Panc1 (cell line): Measurements from ENCODE around the gene NXPH4. TPM values are rescaled to one million over a fixed set of nuclear protein-coding genes. Genes with fewer than 3 reads are reported as not detected.
A peak's percentile ranks its signal among the peaks of the same experiment; 100 is the strongest.

Source experiments
- ATAC-seq: fragments of 200-7000 bp; cut with Tn5 transposase; 2 replicates; pipeline ENCODE4 v1.9.1; 2020; ENCODE audit warnings: mild to moderate bottlenecking, moderate library complexity
- BruUV-seq: library from RNA; stranded (reverse); fragments of 400-500 nt; replicated peaks from 2 replicates; lab custom pipeline; 2021; lab: Mats Ljungman, UMichigan
- CTCF ChIA-PET: fragments of 300-600 bp; sonication (Branson Sonifier 250); formaldehyde crosslinking; loops from one replicate; lab custom pipeline; 2022; ENCODE audit warnings: antibody characterized with exemption; lab: Charles Lee
- POLR2A ChIA-PET: fragments of 300-600 bp; sonication (Branson Sonifier 250); formaldehyde crosslinking; loops from one replicate; lab custom pipeline; 2022; ENCODE audit warnings: antibody characterized with exemption; lab: Charles Lee
- DNase-seq: peaks from one replicate; pipeline ENCODE4 v3.0.0-alpha.2; 2010; ENCODE audit warnings: low read depth, low spot score
- H3K27ac ChIP-seq: 2 replicates; pipeline ENCODE4 v1.5.1; 2011; ENCODE audit warnings: mild to moderate bottlenecking, low read length, inconsistent platforms
- H3K27me3 ChIP-seq: fragments of 200-500 bp; sonication (Bioruptor generic); 2 replicates; pipeline ENCODE4 v1.6.0; 2014; ENCODE audit warnings: low read length, inconsistent platforms; ENCODE audit not compliant: control insufficient read depth, insufficient read depth
- H3K36me3 ChIP-seq: fragments of 200-500 bp; sonication (Bioruptor generic); 2 replicates; pipeline ENCODE4 v1.5.1; 2014; ENCODE audit warnings: inconsistent platforms, mild to moderate bottlenecking, low read length, moderate library complexity; ENCODE audit not compliant: control insufficient read depth, insufficient read depth
- H3K4me1 ChIP-seq: 2 replicates; pipeline ENCODE4 v1.5.1; 2011; ENCODE audit warnings: inconsistent platforms, mild to moderate bottlenecking, low read length, moderate library complexity; ENCODE audit not compliant: control insufficient read depth, insufficient read depth
- H3K4me3 ChIP-seq, 2 experiments: 2 replicates each; pipeline ENCODE4 v1.5.1; 2011 to 2012; ENCODE audit warnings: low read depth in 2 of 2, low read length in 2 of 2, mild to moderate bottlenecking in 2 of 2, inconsistent platforms in 1 of 2, moderate library complexity in 1 of 2
- H3K9me3 ChIP-seq: fragments of 200-500 bp; sonication (Bioruptor generic); 2 replicates; pipeline ENCODE4 v1.5.1; 2014; ENCODE audit warnings: low read depth, mild to moderate bottlenecking, inconsistent platforms, low read length, moderate library complexity; ENCODE audit not compliant: control insufficient read depth, insufficient read depth
- POLR2AphosphoS5 ChIP-seq: IDR thresholded peaks from 2 replicates; pipeline ENCODE4 v1.6.1; 2012; ENCODE audit warnings: mild to moderate bottlenecking, low read depth, low read length, moderate library complexity
- SIN3A ChIP-seq: IDR thresholded peaks from 2 replicates; pipeline ENCODE4 v1.6.1; 2012; ENCODE audit warnings: low read depth, mild to moderate bottlenecking, low read length, moderate library complexity, borderline replicate concordance; ENCODE audit not compliant: insufficient read depth
- TCF7L2 ChIP-seq: IDR thresholded peaks from 2 replicates; pipeline ENCODE4 v1.6.1; 2011; ENCODE audit warnings: mild to moderate bottlenecking, low read depth, low read length, inconsistent platforms
- in situ Hi-C: cut with HindIII; loops from 2 replicates; pipeline ENCODE4 v1.10.0; 2016; ENCODE audit warnings: low sequenced_read_pairs, low pct_unique_long_range_greater_than_20kb
- intact Hi-C: fragments of 100-400 bp; cut with micrococcal nuclease; formaldehyde crosslinking; loops from one replicate; pipeline ENCODE4 v1.10.0; 2022; ENCODE audit not compliant: unreplicated experiment
- total RNA-seq: library from RNA; stranded (reverse); gene quantifications from one replicate; pipeline ENCODE4 v1.2.1, GENCODE V29; 2021; ENCODE audit not compliant: unreplicated experiment
- TF ChIP-seq, protein P1 (sequence below): fragments of 450-650 bp; IDR thresholded peaks from 2 replicates; pipeline ENCODE4 v1.5.1; 2017; ENCODE audit warnings: mild to moderate bottlenecking
- TF ChIP-seq, protein P2 (sequence below), 2 experiments: IDR thresholded peaks; 2 replicates each; pipeline ENCODE4 v1.6.1; 2011 to 2012; ENCODE audit warnings: low read depth in 2 of 2, control low read depth in 1 of 2, low read length in 1 of 2, mild to moderate bottlenecking in 1 of 2, moderate library complexity in 1 of 2; ENCODE audit not compliant: insufficient read depth in 1 of 2

Gene NXPH4
- total RNA-seq, 1 experiment from 2014 or later = 2.1 TPM

DNA sequence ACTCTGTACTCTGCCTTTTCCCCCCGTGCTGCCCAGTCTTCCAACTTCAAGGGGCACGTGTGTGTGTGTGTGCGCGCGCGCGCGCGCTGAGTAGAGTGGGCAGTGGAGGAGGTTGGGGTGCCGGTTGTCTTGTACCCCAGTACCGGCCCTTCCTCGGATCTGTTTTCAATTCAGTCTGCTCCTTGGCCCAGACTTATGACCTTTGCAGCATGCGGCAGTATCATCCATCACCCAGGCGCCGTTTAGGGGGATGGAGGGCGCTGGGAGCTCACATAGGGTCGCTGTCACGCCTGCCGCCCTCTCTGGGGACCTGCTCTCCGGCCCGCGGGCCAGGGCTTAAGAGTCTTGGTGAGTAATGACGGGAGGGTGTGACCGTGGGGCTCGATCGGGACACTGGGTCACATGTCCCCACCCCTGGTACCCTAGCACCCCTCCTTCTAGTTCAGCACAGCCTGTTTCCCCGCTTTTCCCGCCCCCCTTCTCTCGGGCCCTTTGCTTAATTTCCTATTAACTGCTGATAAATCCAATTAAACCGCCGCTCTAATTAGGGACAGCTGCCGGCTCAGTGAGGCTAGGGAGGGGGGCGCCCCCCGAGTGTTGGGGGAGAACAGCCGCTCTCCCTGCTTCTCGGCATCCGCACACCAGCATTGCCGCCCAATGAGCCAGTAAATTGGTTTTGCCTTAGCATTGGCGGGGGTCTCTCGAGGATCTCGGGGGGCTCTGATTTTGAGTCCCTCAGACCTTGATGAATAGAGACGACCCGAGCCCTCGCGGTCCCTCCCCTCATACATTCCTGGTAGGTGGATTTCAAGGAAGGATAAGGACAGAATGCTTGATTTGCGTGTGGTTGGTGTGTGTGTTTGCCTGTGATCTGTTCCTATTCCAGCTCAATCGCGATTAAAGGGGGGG lies 25.1 kb downstream of the NXPH4 start:
- Histone ChIP-seq H3K4me3 (0 out of 4 replicates have a peak overlapping the region, but pooled peaks of 1 of the 2 experiments have one; percentile 67), H3K36me3 (no peaks in the 10 kb centered on the region), H3K27me3 (peaks cover 2% of the 10 kb centered on the region; the same call in 1 of the 2 replicates), H3K27ac (no peak overlapping the region), H3K4me1 (peaks cover 21% of the 10 kb centered on the region), H3K9me3 (no peaks in the 10 kb centered on the region)
- ChIA-PET CTCF (interaction anchor here (0.9 to 2.3 kb wide), 5 partner anchors 12 to 114 kb away, joined by 3 to 26 read pairs (median 3); partner anchors contain the start of gene SHMT2), POLR2A (interaction anchor here (0.7 kb wide), 1 partner anchor 28 kb away, joined by 3 read pairs; no protein-coding TSS in a partner anchor)
- TF ChIP-seq, protein P1, sequence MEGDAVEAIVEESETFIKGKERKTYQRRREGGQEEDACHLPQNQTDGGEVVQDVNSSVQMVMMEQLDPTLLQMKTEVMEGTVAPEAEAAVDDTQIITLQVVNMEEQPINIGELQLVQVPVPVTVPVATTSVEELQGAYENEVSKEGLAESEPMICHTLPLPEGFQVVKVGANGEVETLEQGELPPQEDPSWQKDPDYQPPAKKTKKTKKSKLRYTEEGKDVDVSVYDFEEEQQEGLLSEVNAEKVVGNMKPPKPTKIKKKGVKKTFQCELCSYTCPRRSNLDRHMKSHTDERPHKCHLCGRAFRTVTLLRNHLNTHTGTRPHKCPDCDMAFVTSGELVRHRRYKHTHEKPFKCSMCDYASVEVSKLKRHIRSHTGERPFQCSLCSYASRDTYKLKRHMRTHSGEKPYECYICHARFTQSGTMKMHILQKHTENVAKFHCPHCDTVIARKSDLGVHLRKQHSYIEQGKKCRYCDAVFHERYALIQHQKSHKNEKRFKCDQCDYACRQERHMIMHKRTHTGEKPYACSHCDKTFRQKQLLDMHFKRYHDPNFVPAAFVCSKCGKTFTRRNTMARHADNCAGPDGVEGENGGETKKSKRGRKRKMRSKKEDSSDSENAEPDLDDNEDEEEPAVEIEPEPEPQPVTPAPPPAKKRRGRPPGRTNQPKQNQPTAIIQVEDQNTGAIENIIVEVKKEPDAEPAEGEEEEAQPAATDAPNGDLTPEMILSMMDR = no peak
- TF ChIP-seq, protein P2, sequence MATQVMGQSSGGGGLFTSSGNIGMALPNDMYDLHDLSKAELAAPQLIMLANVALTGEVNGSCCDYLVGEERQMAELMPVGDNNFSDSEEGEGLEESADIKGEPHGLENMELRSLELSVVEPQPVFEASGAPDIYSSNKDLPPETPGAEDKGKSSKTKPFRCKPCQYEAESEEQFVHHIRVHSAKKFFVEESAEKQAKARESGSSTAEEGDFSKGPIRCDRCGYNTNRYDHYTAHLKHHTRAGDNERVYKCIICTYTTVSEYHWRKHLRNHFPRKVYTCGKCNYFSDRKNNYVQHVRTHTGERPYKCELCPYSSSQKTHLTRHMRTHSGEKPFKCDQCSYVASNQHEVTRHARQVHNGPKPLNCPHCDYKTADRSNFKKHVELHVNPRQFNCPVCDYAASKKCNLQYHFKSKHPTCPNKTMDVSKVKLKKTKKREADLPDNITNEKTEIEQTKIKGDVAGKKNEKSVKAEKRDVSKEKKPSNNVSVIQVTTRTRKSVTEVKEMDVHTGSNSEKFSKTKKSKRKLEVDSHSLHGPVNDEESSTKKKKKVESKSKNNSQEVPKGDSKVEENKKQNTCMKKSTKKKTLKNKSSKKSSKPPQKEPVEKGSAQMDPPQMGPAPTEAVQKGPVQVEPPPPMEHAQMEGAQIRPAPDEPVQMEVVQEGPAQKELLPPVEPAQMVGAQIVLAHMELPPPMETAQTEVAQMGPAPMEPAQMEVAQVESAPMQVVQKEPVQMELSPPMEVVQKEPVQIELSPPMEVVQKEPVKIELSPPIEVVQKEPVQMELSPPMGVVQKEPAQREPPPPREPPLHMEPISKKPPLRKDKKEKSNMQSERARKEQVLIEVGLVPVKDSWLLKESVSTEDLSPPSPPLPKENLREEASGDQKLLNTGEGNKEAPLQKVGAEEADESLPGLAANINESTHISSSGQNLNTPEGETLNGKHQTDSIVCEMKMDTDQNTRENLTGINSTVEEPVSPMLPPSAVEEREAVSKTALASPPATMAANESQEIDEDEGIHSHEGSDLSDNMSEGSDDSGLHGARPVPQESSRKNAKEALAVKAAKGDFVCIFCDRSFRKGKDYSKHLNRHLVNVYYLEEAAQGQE (IDR thresholded peaks at IDR 0.05; ENCODE audit: insufficient read depth in 1 of 2, low read depth in 2 of 2, low read length in 1 of 2) = no peak
- TF ChIP-seq SIN3A (no peak), POLR2AphosphoS5 (no peak)
- intact Hi-C loops = no loop called here
- in situ Hi-C loops = no loop called here
- no TSS peak for BruUV-seq
- DNase-seq = no peak
- ATAC-seq = no peak

DNA sequence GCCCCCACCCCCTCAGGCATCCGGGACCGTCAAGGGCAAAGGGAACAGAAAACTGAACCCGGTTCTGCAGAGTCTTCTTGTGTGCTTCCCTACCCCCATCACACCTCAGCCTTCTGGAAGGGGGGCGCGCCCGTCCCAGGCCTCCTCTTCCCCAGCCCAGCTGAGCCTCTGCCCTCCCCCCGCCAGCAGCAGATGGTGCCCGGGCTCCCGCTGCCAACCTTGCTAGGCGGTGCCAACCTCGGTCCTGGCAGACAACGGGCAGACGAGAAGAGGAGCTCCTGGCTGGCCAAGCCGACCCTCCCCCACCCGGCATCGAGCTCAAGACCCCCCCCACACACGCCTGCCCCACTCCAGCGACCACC lies 25.7 kb downstream of the NXPH4 start:
- DNase-seq (no peak), ATAC-seq (no peak)
- TF ChIP-seq, protein P2 (IDR thresholded peaks at IDR 0.05; ENCODE audit: insufficient read depth in 1 of 2, low read depth in 2 of 2, low read length in 1 of 2) = no peak
- TF ChIP-seq SIN3A = no peak
- no peak for TF ChIP-seq TCF7L2
- no peak for TF ChIP-seq POLR2AphosphoS5
- TF ChIP-seq, protein P1 = no peak
- Histone ChIP-seq H3K27ac (no peak overlapping the region), H3K4me3 (peak overlapping the region; percentile 32 to 56; a peak in 3 of 4 replicates), H3K27me3 (peaks cover 2% of the 10 kb centered on the region; the same call in 1 of the 2 replicates), H3K36me3 (no peaks in the 10 kb centered on the region), H3K4me1 (peaks cover 21% of the 10 kb centered on the region), H3K9me3 (no peaks in the 10 kb centered on the region)
- CTCF ChIA-PET = interaction anchor here (0.8 to 2.3 kb wide), 5 partner anchors 25 to 118 kb away, joined by 3 to 26 read pairs (median 4); no protein-coding TSS in a partner anchor
- POLR2A ChIA-PET = interaction anchor here (0.7 kb wide), 1 partner anchor 29 kb away, joined by 3 read pairs; no protein-coding TSS in a partner anchor
- in situ Hi-C loops = no loop called here
- intact Hi-C loops = no loop called here
- BruUV-seq = no TSS peak
